Measurements from ENCODE around the gene TAS1R3. TPM values are rescaled to one million over a fixed set of nuclear protein-coding genes. Genes with fewer than 3 reads are reported as not detected.

Gene TAS1R3
- total and polyA plus RNA-seq, 10 of the 15 experiments (the other 5 are each of a cell fraction or from before 2014, with no cell fraction given): 0.04 to 0.51 (median 0.08) TPM; not detected in 3

GRCh38 chr1:1356796-1357401 lies 25.8 kb downstream of the TAS1R3 start:
- H3K4me2 ChIP-seq (ENCODE audit: control insufficient read depth, insufficient read depth): no peak overlapping the region
- ChIA-PET RAD21 (ENCODE audit: unreplicated experiment) (no interaction called here), POLR2A (no interaction called here), SMC1A (ENCODE audit: uncharacterized antibody, unreplicated experiment) (no interaction called here), CTCF (no interaction called here)
- TF ChIP-seq, protein P1, sequence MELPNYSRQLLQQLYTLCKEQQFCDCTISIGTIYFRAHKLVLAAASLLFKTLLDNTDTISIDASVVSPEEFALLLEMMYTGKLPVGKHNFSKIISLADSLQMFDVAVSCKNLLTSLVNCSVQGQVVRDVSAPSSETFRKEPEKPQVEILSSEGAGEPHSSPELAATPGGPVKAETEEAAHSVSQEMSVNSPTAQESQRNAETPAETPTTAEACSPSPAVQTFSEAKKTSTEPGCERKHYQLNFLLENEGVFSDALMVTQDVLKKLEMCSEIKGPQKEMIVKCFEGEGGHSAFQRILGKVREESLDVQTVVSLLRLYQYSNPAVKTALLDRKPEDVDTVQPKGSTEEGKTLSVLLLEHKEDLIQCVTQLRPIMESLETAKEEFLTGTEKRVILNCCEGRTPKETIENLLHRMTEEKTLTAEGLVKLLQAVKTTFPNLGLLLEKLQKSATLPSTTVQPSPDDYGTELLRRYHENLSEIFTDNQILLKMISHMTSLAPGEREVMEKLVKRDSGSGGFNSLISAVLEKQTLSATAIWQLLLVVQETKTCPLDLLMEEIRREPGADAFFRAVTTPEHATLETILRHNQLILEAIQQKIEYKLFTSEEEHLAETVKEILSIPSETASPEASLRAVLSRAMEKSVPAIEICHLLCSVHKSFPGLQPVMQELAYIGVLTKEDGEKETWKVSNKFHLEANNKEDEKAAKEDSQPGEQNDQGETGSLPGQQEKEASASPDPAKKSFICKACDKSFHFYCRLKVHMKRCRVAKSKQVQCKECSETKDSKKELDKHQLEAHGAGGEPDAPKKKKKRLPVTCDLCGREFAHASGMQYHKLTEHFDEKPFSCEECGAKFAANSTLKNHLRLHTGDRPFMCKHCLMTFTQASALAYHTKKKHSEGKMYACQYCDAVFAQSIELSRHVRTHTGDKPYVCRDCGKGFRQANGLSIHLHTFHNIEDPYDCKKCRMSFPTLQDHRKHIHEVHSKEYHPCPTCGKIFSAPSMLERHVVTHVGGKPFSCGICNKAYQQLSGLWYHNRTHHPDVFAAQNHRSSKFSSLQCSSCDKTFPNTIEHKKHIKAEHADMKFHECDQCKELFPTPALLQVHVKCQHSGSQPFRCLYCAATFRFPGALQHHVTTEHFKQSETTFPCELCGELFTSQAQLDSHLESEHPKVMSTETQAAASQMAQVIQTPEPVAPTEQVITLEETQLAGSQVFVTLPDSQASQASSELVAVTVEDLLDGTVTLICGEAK (IDR thresholded peaks at IDR 0.05; ENCODE audit: borderline replicate concordance): no peak
- TF ChIP-seq, protein P2, sequence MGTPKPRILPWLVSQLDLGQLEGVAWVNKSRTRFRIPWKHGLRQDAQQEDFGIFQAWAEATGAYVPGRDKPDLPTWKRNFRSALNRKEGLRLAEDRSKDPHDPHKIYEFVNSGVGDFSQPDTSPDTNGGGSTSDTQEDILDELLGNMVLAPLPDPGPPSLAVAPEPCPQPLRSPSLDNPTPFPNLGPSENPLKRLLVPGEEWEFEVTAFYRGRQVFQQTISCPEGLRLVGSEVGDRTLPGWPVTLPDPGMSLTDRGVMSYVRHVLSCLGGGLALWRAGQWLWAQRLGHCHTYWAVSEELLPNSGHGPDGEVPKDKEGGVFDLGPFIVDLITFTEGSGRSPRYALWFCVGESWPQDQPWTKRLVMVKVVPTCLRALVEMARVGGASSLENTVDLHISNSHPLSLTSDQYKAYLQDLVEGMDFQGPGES (IDR thresholded peaks at IDR 0.05): no peak
- TF ChIP-seq RB1 (IDR thresholded peaks at IDR 0.05; ENCODE audit: borderline replicate concordance) (no peak), STAT1 (conservative IDR thresholded peaks at IDR 0.05) (no peak), E2F4 (IDR thresholded peaks at IDR 0.05; ENCODE audit: low read depth, low read length) (no peak), MAX (IDR thresholded peaks at IDR 0.05; ENCODE audit: low read depth, low read length) (no peak), KAT2A (conservative IDR thresholded peaks at IDR 0.05; ENCODE audit: control insufficient read depth, low read depth, low read length) (no peak), JUND (IDR thresholded peaks at IDR 0.05; ENCODE audit: low read depth, low read length) (no peak)
- TF ChIP-seq, protein P3, sequence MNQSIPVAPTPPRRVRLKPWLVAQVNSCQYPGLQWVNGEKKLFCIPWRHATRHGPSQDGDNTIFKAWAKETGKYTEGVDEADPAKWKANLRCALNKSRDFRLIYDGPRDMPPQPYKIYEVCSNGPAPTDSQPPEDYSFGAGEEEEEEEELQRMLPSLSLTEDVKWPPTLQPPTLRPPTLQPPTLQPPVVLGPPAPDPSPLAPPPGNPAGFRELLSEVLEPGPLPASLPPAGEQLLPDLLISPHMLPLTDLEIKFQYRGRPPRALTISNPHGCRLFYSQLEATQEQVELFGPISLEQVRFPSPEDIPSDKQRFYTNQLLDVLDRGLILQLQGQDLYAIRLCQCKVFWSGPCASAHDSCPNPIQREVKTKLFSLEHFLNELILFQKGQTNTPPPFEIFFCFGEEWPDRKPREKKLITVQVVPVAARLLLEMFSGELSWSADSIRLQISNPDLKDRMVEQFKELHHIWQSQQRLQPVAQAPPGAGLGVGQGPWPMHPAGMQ (IDR thresholded peaks at IDR 0.05; ENCODE audit: borderline replicate concordance): no peak
- TF ChIP-seq, protein P4, sequence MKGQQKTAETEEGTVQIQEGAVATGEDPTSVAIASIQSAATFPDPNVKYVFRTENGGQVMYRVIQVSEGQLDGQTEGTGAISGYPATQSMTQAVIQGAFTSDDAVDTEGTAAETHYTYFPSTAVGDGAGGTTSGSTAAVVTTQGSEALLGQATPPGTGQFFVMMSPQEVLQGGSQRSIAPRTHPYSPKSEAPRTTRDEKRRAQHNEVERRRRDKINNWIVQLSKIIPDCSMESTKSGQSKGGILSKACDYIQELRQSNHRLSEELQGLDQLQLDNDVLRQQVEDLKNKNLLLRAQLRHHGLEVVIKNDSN (IDR thresholded peaks at IDR 0.05; ENCODE audit: borderline replicate concordance, extremely low read length, insufficient read depth, low read depth, low read length): no peak
- H3K36me3 ChIP-seq (ENCODE audit: control insufficient read depth in 2 of 2, insufficient read depth in 2 of 2, low read length in 1 of 2): no peaks in the 10 kb centered on the region
- no peaks in the 10 kb centered on the region for H3K79me2 ChIP-seq (ENCODE audit: control insufficient read depth, insufficient read depth, low read length)
- no peaks in the 10 kb centered on the region for H3K9me3 ChIP-seq (replicated peaks; ENCODE audit: control insufficient read depth, insufficient read depth, low read length)
- FAIRE-seq (no peak), ATAC-seq (peak; percentile 16; the same call in 2 of the 3 replicates), DNase-seq (ENCODE audit: low read depth, low spot score) (no peak)
- 39% methylated on average over 26 of the region's 26 CpGs for WGBS (ENCODE audit: insufficient coverage, insufficient replicate concordance, low lambda C conversion rate, missing lambda C conversion rate)
- no peaks in the 10 kb centered on the region for H4K20me1 ChIP-seq (ENCODE audit: control insufficient read depth, insufficient read depth)
- intact Hi-C loops (cut with micrococcal nuclease; ENCODE audit: unreplicated experiment): no loop called here
- no peak overlapping the region for H3K27ac ChIP-seq (ENCODE audit: control insufficient read depth, insufficient read depth)
- BruUV-seq (replicated peaks): no TSS peak
- H3K4me1 ChIP-seq (ENCODE audit: control insufficient read depth, insufficient read depth, low read length): peaks cover 5% of the 10 kb centered on the region
- H3K9ac ChIP-seq (ENCODE audit: control insufficient read depth, insufficient read depth, low read length): no peak overlapping the region
- H3K4me3 ChIP-seq: no peak overlapping the region
- in situ Hi-C loops (cut with MboI): no loop called here
- H3K27me3 ChIP-seq (replicated peaks in 1 of 2; ENCODE audit: control insufficient read depth in 2 of 2, insufficient read depth in 2 of 2, low read length in 1 of 2): peaks cover 0 to 3% of the 10 kb centered on the region in 2 experiments; a peak in 2 of 4 replicates
- no peak overlapping the region for H2AFZ ChIP-seq (ENCODE audit: control insufficient read depth, low read depth, low read length)

Measured in GM12878 (cell line).